Endothelial cell of umbilical vein (primary cell): ENCODE data around the gene BACH2.

Source experiments
- EZH2 ChIP-seq: IDR thresholded peaks from 2 replicates; pipeline ENCODE4 v1.6.1; 2012; ENCODE audit warnings: borderline replicate concordance, low read depth, mild to moderate bottlenecking, moderate library complexity, low read length, inconsistent platforms; ENCODE audit not compliant: severe bottlenecking
- MYC ChIP-seq: IDR thresholded peaks from one replicate; pipeline ENCODE4 v1.6.1; 2011; ENCODE audit warnings: mild to moderate bottlenecking, low read depth, low read length
- POLR2A ChIP-seq: IDR thresholded peaks from 2 replicates; pipeline ENCODE4 v1.6.1; 2012; ENCODE audit warnings: low read depth, mild to moderate bottlenecking, control low read depth, low read length
- POLR2AphosphoS5 ChIP-seq: IDR thresholded peaks from 2 replicates; pipeline ENCODE4 v1.6.1; 2012; ENCODE audit warnings: low read depth, mild to moderate bottlenecking, control low read depth, low read length, moderate library complexity; ENCODE audit not compliant: insufficient read depth
- TF ChIP-seq, protein P1 (sequence below), 2 donors: IDR thresholded peaks; 1 replicate in 1 of 2; 2 replicates in 1 of 2; pipeline ENCODE4 v1.5.1; 2011; ENCODE audit warnings: low read length in 2 of 2, mild to moderate bottlenecking in 2 of 2, moderate library complexity in 2 of 2, control low read depth in 1 of 2, inconsistent platforms in 1 of 2, low read depth in 1 of 2; ENCODE audit not compliant: insufficient read depth in 1 of 2; ENCODE audit errors: extremely low read depth in 1 of 2

DNA sequence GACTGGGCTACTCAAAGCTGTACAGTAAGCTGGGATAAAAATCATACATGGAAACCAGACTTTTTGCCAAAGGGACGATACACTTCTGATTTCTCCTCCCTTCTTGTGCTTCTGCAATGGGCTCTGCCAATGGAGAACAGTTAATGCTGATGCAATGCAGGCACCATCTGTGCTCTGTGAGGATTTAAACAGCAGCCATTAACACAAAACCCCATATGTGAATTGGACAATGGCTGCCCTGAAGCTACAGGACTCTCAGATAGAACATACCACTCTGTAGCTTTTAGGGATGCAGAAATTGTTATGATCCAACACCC, 330.5 kb downstream of the BACH2 start:
- TF ChIP-seq, protein P1, sequence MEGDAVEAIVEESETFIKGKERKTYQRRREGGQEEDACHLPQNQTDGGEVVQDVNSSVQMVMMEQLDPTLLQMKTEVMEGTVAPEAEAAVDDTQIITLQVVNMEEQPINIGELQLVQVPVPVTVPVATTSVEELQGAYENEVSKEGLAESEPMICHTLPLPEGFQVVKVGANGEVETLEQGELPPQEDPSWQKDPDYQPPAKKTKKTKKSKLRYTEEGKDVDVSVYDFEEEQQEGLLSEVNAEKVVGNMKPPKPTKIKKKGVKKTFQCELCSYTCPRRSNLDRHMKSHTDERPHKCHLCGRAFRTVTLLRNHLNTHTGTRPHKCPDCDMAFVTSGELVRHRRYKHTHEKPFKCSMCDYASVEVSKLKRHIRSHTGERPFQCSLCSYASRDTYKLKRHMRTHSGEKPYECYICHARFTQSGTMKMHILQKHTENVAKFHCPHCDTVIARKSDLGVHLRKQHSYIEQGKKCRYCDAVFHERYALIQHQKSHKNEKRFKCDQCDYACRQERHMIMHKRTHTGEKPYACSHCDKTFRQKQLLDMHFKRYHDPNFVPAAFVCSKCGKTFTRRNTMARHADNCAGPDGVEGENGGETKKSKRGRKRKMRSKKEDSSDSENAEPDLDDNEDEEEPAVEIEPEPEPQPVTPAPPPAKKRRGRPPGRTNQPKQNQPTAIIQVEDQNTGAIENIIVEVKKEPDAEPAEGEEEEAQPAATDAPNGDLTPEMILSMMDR (IDR thresholded peaks at IDR 0.05; ENCODE audit: extremely low read depth in 1 of 2, insufficient read depth in 1 of 2, low read depth in 1 of 2, low read length in 2 of 2), result no peak
- no peak for TF ChIP-seq POLR2A
- TF ChIP-seq POLR2AphosphoS5, result no peak
- TF ChIP-seq EZH2, result no peak
- TF ChIP-seq MYC, result no peak
